Measurements from ENCODE around the gene RNF207. TPM values are rescaled to one million over a fixed set of nuclear protein-coding genes. Genes with fewer than 3 reads are reported as not detected.

Gene RNF207
- total and polyA plus RNA-seq, 2 of the 8 experiments (the other 6 are each of a cell fraction or from before 2014, with no cell fraction given) = 3.9 to 5.4 TPM

DNA sequence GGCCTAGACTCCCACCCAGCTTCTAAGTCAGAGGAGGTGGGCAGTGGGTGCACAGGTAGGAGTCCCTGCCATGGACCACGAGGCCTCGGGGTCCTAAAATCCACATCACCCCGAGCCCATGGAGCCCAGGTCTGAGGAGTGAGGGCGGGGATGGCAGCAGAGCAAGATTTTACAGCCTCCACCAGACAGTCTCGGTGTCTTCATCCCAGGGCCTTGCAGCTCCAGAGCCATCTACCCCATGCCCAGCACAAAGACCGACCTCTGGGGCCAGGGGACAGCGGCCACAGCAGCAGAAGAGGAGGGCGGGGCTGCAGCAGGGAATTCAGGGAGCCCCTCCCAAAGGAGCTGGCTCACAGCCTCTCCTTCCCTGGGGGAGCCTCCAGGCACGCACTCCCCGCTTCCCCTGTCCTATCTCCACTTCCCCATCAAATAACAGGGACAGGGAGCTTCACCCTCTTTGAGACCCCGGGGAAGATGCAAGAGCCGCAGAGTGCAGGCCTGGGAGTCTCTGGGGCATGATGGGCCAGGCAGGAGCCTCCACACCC lies 40.4 kb upstream of the RNF207 start (continued):
- TF ChIP-seq CHD1 (IDR thresholded peaks at IDR 0.05; ENCODE audit: low read depth, low read length) (no peak), TAF1 (IDR thresholded peaks at IDR 0.05; ENCODE audit: low read depth, low read length) (no peak), KDM5A (IDR thresholded peaks at IDR 0.05; ENCODE audit: low read length) (no peak)
